ENCODE data around the gene AIFM2. TPM values are rescaled to one million over a fixed set of nuclear protein-coding genes. Genes with fewer than 3 reads are reported as not detected.
"Not testable (repeated sequence)": the region's sequence is repeated elsewhere in the genome, so short reads cannot be mapped to it uniquely, and the experiment has no call there.

The AIFM2 gene
- total RNA-seq, 1 donor from 2014 or later: 5.8 TPM

DNA sequence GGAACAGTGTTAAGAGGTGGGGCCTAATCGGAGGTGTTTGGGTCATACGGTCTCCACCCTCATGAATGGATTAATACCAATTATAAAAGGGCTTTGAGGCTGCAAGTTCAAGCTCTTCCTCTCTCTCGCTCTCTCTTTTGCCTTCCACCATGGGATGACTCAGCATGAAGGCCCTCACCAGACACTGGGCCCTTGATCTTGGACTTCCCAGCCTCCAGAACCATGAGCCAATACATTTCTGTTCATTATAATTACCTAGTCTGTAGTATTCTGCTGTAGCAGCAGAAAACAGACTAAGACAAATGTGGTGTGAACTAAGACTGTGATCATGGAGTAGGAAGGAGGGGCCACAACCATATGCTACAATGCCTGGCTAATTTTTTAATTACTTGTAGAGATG, 7.7 kb downstream of the AIFM2 start:
- H3K36me3 Mint-ChIP-seq: no peaks in the 10 kb centered on the region
- no peak for TF ChIP-seq CTCF (conservative IDR thresholded peaks at IDR 0.05)
- no peak overlapping the region for H3K27ac Mint-ChIP-seq
- DNase-seq (ENCODE audit: extremely low spot score, unreplicated experiment): no peak
- H3K4me3 Mint-ChIP-seq: no peak overlapping the region
- no peaks in the 10 kb centered on the region for H3K27me3 Mint-ChIP-seq
- no peaks in the 10 kb centered on the region for H3K4me1 Mint-ChIP-seq (ENCODE audit: unreplicated experiment)
- no peaks in the 10 kb centered on the region for H3K9me3 Mint-ChIP-seq

DNA sequence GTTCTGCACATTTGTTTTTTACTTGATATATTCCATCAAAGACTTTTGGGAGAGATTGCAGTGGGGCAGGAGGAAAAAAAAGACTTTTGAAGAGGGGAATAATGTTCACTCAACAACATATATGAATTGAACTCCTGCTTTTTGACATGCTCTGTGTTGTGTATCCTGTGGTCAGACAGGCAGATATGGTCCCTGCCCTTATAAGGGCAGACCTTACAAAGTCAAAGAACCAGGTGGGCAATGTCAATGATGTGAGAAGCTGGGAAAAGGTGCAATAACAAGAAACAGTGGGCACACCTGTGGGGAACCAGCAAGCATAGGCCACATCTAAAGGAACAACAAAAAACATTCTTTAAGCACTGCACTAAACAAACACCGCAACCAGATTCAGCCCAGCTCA, 8.2 kb downstream of the AIFM2 start:
- Mint-ChIP-seq H3K27me3 (no peaks in the 10 kb centered on the region), H3K27ac (no peak overlapping the region), H3K36me3 (no peaks in the 10 kb centered on the region), H3K9me3 (no peaks in the 10 kb centered on the region), H3K4me1 (ENCODE audit: unreplicated experiment) (no peaks in the 10 kb centered on the region), H3K4me3 (no peak overlapping the region)
- no peak for DNase-seq (ENCODE audit: extremely low spot score, unreplicated experiment)
- no peak for TF ChIP-seq CTCF (conservative IDR thresholded peaks at IDR 0.05)

DNA sequence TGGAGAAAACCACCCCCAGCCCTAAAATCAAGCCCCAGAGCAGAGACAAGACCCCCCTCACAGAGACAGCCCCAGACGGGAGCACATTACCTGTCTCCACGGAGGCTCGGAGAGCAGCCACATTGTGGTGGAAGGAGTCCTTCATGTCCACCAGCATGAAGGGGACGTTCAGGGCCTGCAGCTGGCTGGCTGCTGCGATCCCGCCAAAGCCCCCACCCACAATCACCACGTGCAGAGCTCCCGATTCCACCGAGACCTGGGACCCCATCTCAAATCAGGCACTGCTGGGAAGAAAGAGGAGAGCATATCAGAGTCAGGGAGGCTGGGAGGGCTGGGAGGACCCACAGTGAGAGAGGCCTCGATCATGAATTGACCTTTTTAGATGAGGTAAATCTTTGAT, 8.8 kb downstream of the AIFM2 start:
- H3K9me3 Mint-ChIP-seq: no peaks in the 10 kb centered on the region
- H3K27ac Mint-ChIP-seq: no peak overlapping the region
- H3K27me3 Mint-ChIP-seq: no peaks in the 10 kb centered on the region
- TF ChIP-seq CTCF (conservative IDR thresholded peaks at IDR 0.05): no peak
- no peak for DNase-seq (ENCODE audit: extremely low spot score, unreplicated experiment)
- no peak overlapping the region for H3K4me3 Mint-ChIP-seq
- H3K4me1 Mint-ChIP-seq (ENCODE audit: unreplicated experiment): no peaks in the 10 kb centered on the region
- no peaks in the 10 kb centered on the region for H3K36me3 Mint-ChIP-seq

DNA sequence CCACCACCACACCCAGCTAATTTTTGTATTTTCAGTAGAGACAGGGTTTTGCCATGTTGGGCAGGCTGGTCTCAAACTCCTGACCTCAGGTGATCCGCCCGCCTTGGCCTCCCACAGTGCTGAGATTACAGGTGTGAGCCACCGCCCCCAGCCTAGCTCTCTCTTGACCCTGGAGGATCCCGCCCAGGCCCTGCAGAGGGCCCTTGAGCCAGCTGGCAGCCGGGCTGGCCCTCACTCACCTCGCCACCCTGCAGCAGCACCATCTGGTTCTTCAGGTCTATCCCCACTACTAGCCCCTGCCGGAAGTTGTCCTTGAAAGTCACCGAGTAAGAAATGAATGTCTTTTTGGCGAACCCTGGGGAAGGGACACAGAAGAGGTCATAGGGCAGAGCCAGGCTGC, 9.5 kb downstream of the AIFM2 start:
- H3K36me3 Mint-ChIP-seq; DNase-seq (ENCODE audit: extremely low spot score, unreplicated experiment); H3K9me3 Mint-ChIP-seq; H3K4me3 Mint-ChIP-seq; H3K4me1 Mint-ChIP-seq (ENCODE audit: unreplicated experiment); H3K27me3 Mint-ChIP-seq; H3K27ac Mint-ChIP-seq: not testable (repeated sequence)

GRCh38 chr10:70122742-70123141, 9.9 kb downstream of the AIFM2 start:
- Mint-ChIP-seq H3K4me3 (no peak overlapping the region), H3K27ac (no peak overlapping the region), H3K27me3 (no peaks in the 10 kb centered on the region), H3K9me3 (no peaks in the 10 kb centered on the region), H3K36me3 (no peaks in the 10 kb centered on the region), H3K4me1 (ENCODE audit: unreplicated experiment) (no peaks in the 10 kb centered on the region)
- DNase-seq (ENCODE audit: extremely low spot score, unreplicated experiment): no peak
- no peak for TF ChIP-seq CTCF (conservative IDR thresholded peaks at IDR 0.05)

- no peak overlapping the region for H3K27ac Mint-ChIP-seq
- DNase-seq (ENCODE audit: extremely low spot score, unreplicated experiment): no peak
- no peak for TF ChIP-seq CTCF (conservative IDR thresholded peaks at IDR 0.05)
- H3K4me1 Mint-ChIP-seq (ENCODE audit: unreplicated experiment): no peaks in the 10 kb centered on the region
- H3K4me3 Mint-ChIP-seq: no peak overlapping the region
- no peaks in the 10 kb centered on the region for H3K9me3 Mint-ChIP-seq
- no peaks in the 10 kb centered on the region for H3K27me3 Mint-ChIP-seq
- H3K36me3 Mint-ChIP-seq: peaks cover 4% of the 10 kb centered on the region
These were observed 11.2 kb downstream of the AIFM2 start for GRCh38 chr10:70121281-70121949.

Measured in type B pancreatic cell (in vitro differentiated cells).